ENCODE measurements around the gene DMXL1.

DNA sequence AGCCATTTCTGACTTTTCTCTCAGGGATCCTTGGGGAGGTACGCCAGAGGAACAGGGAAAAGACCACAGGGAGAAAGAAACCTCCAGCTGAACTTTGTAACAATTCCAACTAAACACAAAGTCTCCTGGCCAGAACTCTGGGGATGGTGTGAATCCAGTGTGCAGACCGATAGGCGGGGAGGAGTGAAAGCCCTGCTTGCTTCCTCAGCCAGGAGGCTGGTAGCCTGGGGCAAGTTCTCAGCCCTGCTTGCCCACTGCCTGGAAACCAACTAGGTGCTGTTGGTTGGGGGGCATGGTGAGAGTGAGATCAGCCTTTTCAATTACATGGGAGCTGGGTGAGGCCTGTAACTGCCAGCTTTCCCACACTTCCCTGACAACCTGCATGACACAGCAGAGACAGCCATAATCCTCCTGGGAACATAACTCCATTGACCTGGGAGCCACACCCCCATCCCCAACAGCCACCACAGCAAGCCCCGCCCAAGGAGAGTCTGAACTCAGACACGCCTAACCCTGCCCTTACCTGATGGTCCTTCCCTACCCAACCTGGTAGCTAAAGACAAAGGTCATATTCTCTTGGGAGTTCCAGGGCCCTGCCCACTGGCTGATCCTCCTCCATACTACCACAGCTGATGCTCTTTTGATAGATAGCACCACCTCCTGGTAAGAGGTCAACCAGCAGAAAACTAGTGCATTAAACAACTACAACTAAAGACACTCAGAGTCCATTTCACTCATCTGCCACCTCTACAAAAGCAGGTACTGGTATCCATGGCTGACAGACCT, 184.9 kb downstream of the DMXL1 start:
- TF ChIP-seq, protein P1, sequence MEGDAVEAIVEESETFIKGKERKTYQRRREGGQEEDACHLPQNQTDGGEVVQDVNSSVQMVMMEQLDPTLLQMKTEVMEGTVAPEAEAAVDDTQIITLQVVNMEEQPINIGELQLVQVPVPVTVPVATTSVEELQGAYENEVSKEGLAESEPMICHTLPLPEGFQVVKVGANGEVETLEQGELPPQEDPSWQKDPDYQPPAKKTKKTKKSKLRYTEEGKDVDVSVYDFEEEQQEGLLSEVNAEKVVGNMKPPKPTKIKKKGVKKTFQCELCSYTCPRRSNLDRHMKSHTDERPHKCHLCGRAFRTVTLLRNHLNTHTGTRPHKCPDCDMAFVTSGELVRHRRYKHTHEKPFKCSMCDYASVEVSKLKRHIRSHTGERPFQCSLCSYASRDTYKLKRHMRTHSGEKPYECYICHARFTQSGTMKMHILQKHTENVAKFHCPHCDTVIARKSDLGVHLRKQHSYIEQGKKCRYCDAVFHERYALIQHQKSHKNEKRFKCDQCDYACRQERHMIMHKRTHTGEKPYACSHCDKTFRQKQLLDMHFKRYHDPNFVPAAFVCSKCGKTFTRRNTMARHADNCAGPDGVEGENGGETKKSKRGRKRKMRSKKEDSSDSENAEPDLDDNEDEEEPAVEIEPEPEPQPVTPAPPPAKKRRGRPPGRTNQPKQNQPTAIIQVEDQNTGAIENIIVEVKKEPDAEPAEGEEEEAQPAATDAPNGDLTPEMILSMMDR (IDR thresholded peaks at IDR 0.05) = no peak
- no peak for TF ChIP-seq POLR2AphosphoS5 (IDR thresholded peaks at IDR 0.05)

Measured in breast epithelium (tissue), 3 donors.